ENCODE measurements around the gene MOGAT1.

- TF ChIP-seq CTCF (conservative IDR thresholded peaks at IDR 0.05; ENCODE audit: low read depth, low read length): no peak
- TF ChIP-seq EZH2 (IDR thresholded peaks at IDR 0.05; ENCODE audit: borderline replicate concordance, low read depth, low read length, poor library complexity, severe bottlenecking): no peak
These were observed 61.2 kb downstream of the MOGAT1 start for GRCh38 chr2:222732489-222733178.

All from A673 (cell line).